Skeletal muscle tissue (tissue), 4 donors: ENCODE results near the gene IRAK4. TPM values are rescaled to one million over a fixed set of nuclear protein-coding genes. Genes with fewer than 3 reads are reported as not detected.
"Not testable (repeated sequence)": the region's sequence is repeated elsewhere in the genome, so short reads cannot be mapped to it uniquely, and the experiment has no call there.

Experiments
- H3K27ac ChIP-seq: one replicate; pipeline ENCODE4 v1.7.0; 2013; ENCODE audit warnings: mild to moderate bottlenecking, low read depth, low read length, inconsistent platforms
- H3K27me3 ChIP-seq, 3 donors: one replicate each; pipeline ENCODE4 v1.7.0; 2013; ENCODE audit warnings: low read length in 3 of 3; ENCODE audit not compliant: control insufficient read depth in 3 of 3, insufficient read depth in 3 of 3
- H3K36me3 ChIP-seq, 3 donors: one replicate each; pipeline ENCODE4 v1.7.0; 2013; ENCODE audit warnings: low read length in 3 of 3; ENCODE audit not compliant: control insufficient read depth in 3 of 3, insufficient read depth in 3 of 3
- H3K4me1 ChIP-seq, 3 donors: one replicate each; pipeline ENCODE4 v1.7.0; 2013; ENCODE audit warnings: low read length in 3 of 3, mild to moderate bottlenecking in 3 of 3; ENCODE audit not compliant: control insufficient read depth in 3 of 3, insufficient read depth in 3 of 3
- H3K4me3 ChIP-seq, 3 donors: one replicate each; pipeline ENCODE4 v1.7.0; 2013; ENCODE audit warnings: low read length in 3 of 3
- H3K9ac ChIP-seq, 3 donors: one replicate each; pipeline ENCODE4 v1.7.0; 2013; ENCODE audit warnings: low read length in 3 of 3, mild to moderate bottlenecking in 3 of 3, moderate library complexity in 2 of 3, low read depth in 1 of 3
- H3K9me3 ChIP-seq, 3 donors: one replicate each; pipeline ENCODE4 v1.7.0; 2013; ENCODE audit warnings: low read length in 3 of 3; ENCODE audit not compliant: control insufficient read depth in 3 of 3
- total RNA-seq: library from RNA; depleted of rRNA; stranded (reverse); fragments of >200 nt; gene quantifications from one replicate; pipeline ENCODE4 v1.2.3, GENCODE V29; 2014
- donor health status: Osteomylitis.

The IRAK4 gene
- total RNA-seq, 1 donor from 2014 or later, result 7.3 TPM

- no peak overlapping the region for H3K9ac ChIP-seq
- no peak overlapping the region for H3K27ac ChIP-seq
These were observed 18.1 kb upstream of the IRAK4 start for GRCh38 chr12:43740511-43741100.

GRCh38 chr12:43742106-43742505, 16.6 kb upstream of the IRAK4 start:
- Histone ChIP-seq H3K4me3 (no peak overlapping the region), H3K9me3 (no peaks in the 10 kb centered on the region), H3K4me1 (peaks cover 0 to 4% (median 0%) of the 10 kb centered on the region in 3 donors), H3K9ac (no peak overlapping the region), H3K36me3 (peaks cover 0 to 16% (median 16%) of the 10 kb centered on the region in 3 donors), H3K27ac (no peak overlapping the region), H3K27me3 (no peaks in the 10 kb centered on the region)

More at GRCh38 chr12:43740511-43741100, 18.1 kb upstream of the IRAK4 start:
- Histone ChIP-seq H3K27me3 (no peaks in the 10 kb centered on the region), H3K4me1 (peaks cover 0 to 4% (median 0%) of the 10 kb centered on the region in 3 donors), H3K9me3 (no peaks in the 10 kb centered on the region), H3K36me3 (peaks cover 0 to 21% (median 20%) of the 10 kb centered on the region in 3 donors), H3K4me3 (no peak overlapping the region)

GRCh38 chr12:43744826-43745225, 13.9 kb upstream of the IRAK4 start:
- Histone ChIP-seq H3K9me3 (no peaks in the 10 kb centered on the region), H3K4me1 (peaks cover 0 to 4% (median 0%) of the 10 kb centered on the region in 3 donors), H3K36me3 (peaks cover 0 to 16% (median 16%) of the 10 kb centered on the region in 3 donors), H3K27ac (no peak overlapping the region), H3K9ac (no peak overlapping the region), H3K4me3 (no peak overlapping the region), H3K27me3 (no peaks in the 10 kb centered on the region)

- no peak overlapping the region for H3K9ac ChIP-seq
- no peak overlapping the region for H3K27ac ChIP-seq
- H3K9me3 ChIP-seq, result no peaks in the 10 kb centered on the region
- H3K4me1 ChIP-seq, result no peaks in the 10 kb centered on the region
- H3K36me3 ChIP-seq, result peaks cover 0 to 15% (median 11%) of the 10 kb centered on the region in 3 donors
- no peaks in the 10 kb centered on the region for H3K27me3 ChIP-seq
- H3K4me3 ChIP-seq, result no peak overlapping the region
These were observed 9.7 kb upstream of the IRAK4 start for GRCh38 chr12:43749016-43749415.

- H3K4me3 ChIP-seq, result no peak overlapping the region
- H3K9me3 ChIP-seq, result no peaks in the 10 kb centered on the region
- no peaks in the 10 kb centered on the region for H3K36me3 ChIP-seq
- H3K4me1 ChIP-seq, result no peaks in the 10 kb centered on the region
- H3K27me3 ChIP-seq, result no peaks in the 10 kb centered on the region
- no peak overlapping the region for H3K27ac ChIP-seq
- H3K9ac ChIP-seq, result no peak overlapping the region
These were observed 7.9 kb upstream of the IRAK4 start for GRCh38 chr12:43750814-43751213.

GRCh38 chr12:43751360-43751759, 7.4 kb upstream of the IRAK4 start:
- not testable (repeated sequence) for H3K9ac ChIP-seq, H3K4me1 ChIP-seq, H3K27me3 ChIP-seq, H3K36me3 ChIP-seq, H3K4me3 ChIP-seq, H3K9me3 ChIP-seq, H3K27ac ChIP-seq

GRCh38 chr12:43754015-43754414, 4.7 kb upstream of the IRAK4 start:
- Histone ChIP-seq H3K9ac (no peak overlapping the region), H3K27ac (no peak overlapping the region), H3K9me3 (no peaks in the 10 kb centered on the region), H3K4me1 (peaks cover 4 to 9% (median 8%) of the 10 kb centered on the region in 3 donors), H3K27me3 (no peaks in the 10 kb centered on the region), H3K36me3 (no peaks in the 10 kb centered on the region), H3K4me3 (no peak overlapping the region)

- peak overlapping the region; percentile 67 to 88 (median 69) for H3K9ac ChIP-seq
- H3K27ac ChIP-seq, result peak overlapping the region; percentile 78
- no peaks in the 10 kb centered on the region for H3K27me3 ChIP-seq
- H3K4me3 ChIP-seq, result peak overlapping the region; percentile 86 to 96 (median 90)
- no peaks in the 10 kb centered on the region for H3K9me3 ChIP-seq
- no peaks in the 10 kb centered on the region for H3K36me3 ChIP-seq
- peaks cover 7 to 22% (median 15%) of the 10 kb centered on the region in 3 donors for H3K4me1 ChIP-seq
These were observed 464 bp upstream of the IRAK4 start for GRCh38 chr12:43758247-43758727.

- Histone ChIP-seq H3K36me3 (no peaks in the 10 kb centered on the region), H3K9me3 (no peaks in the 10 kb centered on the region), H3K9ac (no peak overlapping the region), H3K4me1 (peaks cover 7 to 22% (median 15%) of the 10 kb centered on the region in 3 donors), H3K4me3 (peak overlapping the region in 1 of 3 donors; percentile 40), H3K27ac (no peak overlapping the region), H3K27me3 (no peaks in the 10 kb centered on the region)
These were observed 1.6 kb downstream of the IRAK4 start for GRCh38 chr12:43760396-43760795.

GRCh38 chr12:43761500-43761899, 2.7 kb downstream of the IRAK4 start:
- Histone ChIP-seq H3K4me1 (peaks cover 7 to 22% (median 15%) of the 10 kb centered on the region in 3 donors), H3K9ac (no peak overlapping the region), H3K27ac (no peak overlapping the region), H3K9me3 (no peaks in the 10 kb centered on the region), H3K4me3 (no peak overlapping the region), H3K36me3 (no peaks in the 10 kb centered on the region), H3K27me3 (no peaks in the 10 kb centered on the region)
